ENCODE data around the gene CLIC5.

Gene CLIC5

DNA sequence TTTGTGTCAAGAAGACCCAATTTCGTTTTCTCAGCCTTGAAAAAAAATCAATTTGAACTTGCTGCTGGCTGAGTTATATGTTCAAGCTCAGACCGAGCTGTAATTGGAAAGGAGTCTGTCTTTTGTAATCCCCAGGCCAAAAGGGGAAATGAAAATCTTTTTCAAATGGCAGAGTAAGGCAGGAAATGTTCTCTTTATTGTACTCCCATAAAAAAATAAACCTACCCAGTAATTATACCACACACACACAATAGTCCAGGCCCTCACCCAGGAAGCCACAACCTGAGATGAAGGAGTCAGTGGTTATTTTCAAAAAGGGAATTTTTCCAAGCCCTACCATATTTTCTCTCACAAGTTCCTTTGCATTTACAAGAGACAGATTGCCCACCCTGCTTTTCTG is 45.3 kb downstream of the CLIC5 start:
- H3K27ac ChIP-seq, result peak overlapping the region; percentile 42

DNA sequence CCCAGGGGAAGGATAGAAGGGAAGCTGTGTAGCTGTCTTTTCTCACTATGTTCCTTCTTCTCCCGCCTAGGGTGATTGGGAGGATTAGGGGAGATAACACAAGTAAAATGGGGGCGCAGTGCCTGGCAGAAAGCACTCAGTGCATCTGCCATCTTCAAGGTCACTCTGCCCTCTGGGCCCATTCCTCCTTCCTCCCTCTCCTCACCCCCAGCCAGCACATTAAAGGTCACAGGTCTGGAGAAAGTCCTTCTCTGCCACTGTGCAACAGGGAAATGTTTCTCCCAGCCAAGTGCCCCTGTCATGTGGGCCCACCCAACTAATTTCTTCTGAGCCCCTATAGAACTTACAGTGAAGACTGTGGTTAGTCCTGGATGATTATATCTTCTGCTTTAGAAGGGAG is 45.8 kb downstream of the CLIC5 start:
- H3K4me2 ChIP-seq (ENCODE audit: low read length), result no peak overlapping the region
- H3K79me2 ChIP-seq, result no peaks in the 10 kb centered on the region
- no peaks in the 10 kb centered on the region for H3K27me3 ChIP-seq (ENCODE audit: control insufficient read depth, insufficient read depth, low read length)
- H3K27ac ChIP-seq, result peak overlapping the region; percentile 42
- no peaks in the 10 kb centered on the region for H3K4me1 ChIP-seq
- no peaks in the 10 kb centered on the region for H3K36me3 ChIP-seq (ENCODE audit: control insufficient read depth, insufficient read depth, low read length)
- TF ChIP-seq, protein P1, sequence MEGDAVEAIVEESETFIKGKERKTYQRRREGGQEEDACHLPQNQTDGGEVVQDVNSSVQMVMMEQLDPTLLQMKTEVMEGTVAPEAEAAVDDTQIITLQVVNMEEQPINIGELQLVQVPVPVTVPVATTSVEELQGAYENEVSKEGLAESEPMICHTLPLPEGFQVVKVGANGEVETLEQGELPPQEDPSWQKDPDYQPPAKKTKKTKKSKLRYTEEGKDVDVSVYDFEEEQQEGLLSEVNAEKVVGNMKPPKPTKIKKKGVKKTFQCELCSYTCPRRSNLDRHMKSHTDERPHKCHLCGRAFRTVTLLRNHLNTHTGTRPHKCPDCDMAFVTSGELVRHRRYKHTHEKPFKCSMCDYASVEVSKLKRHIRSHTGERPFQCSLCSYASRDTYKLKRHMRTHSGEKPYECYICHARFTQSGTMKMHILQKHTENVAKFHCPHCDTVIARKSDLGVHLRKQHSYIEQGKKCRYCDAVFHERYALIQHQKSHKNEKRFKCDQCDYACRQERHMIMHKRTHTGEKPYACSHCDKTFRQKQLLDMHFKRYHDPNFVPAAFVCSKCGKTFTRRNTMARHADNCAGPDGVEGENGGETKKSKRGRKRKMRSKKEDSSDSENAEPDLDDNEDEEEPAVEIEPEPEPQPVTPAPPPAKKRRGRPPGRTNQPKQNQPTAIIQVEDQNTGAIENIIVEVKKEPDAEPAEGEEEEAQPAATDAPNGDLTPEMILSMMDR (IDR thresholded peaks at IDR 0.05), result no peak
- H3K9me3 ChIP-seq (ENCODE audit: control insufficient read depth, low read length), result no peaks in the 10 kb centered on the region
- no peak overlapping the region for H2AFZ ChIP-seq
- no peak overlapping the region for H3K4me3 ChIP-seq (ENCODE audit: low read depth, low read length)
- no peak overlapping the region for H3K9ac ChIP-seq

More for the DNA sequence above, 45.3 kb downstream of the CLIC5 start:
- Histone ChIP-seq H2AFZ (no peak overlapping the region), H3K36me3 (ENCODE audit: control insufficient read depth, insufficient read depth, low read length) (no peaks in the 10 kb centered on the region), H3K9me3 (ENCODE audit: control insufficient read depth, low read length) (no peaks in the 10 kb centered on the region), H3K4me1 (no peaks in the 10 kb centered on the region), H3K4me3 (ENCODE audit: low read depth, low read length) (no peak overlapping the region), H3K4me2 (ENCODE audit: low read length) (no peak overlapping the region), H3K27me3 (ENCODE audit: control insufficient read depth, insufficient read depth, low read length) (no peaks in the 10 kb centered on the region), H3K79me2 (no peaks in the 10 kb centered on the region), H3K9ac (no peak overlapping the region)
- TF ChIP-seq, protein P1 (IDR thresholded peaks at IDR 0.05), result no peak

DNA sequence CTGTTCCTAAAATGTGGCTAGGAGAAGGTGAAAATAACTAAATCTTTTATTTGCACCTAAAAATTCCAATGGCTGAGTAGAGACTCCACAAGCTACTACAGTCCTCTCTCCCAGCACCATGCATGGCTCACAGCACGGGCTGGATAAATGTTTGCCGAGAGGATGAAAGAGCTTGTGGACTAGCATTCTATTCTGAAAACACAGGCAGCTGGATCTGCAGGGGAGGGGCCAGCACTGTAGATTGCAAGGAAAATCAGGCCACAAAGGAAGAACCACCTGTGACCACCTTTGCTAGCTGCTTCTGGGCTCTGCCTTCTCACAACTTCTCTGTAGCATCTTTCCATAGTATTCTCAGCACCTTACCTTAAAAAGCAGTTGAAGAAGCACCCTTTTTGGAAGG is 46.6 kb downstream of the CLIC5 start:
- Histone ChIP-seq H3K9ac (no peak overlapping the region), H3K27ac (no peak overlapping the region), H3K4me3 (ENCODE audit: low read depth, low read length) (no peak overlapping the region), H3K79me2 (no peaks in the 10 kb centered on the region), H2AFZ (no peak overlapping the region), H3K36me3 (ENCODE audit: control insufficient read depth, insufficient read depth, low read length) (no peaks in the 10 kb centered on the region), H3K4me2 (ENCODE audit: low read length) (no peak overlapping the region), H3K4me1 (no peaks in the 10 kb centered on the region), H3K27me3 (ENCODE audit: control insufficient read depth, insufficient read depth, low read length) (no peaks in the 10 kb centered on the region), H3K9me3 (ENCODE audit: control insufficient read depth, low read length) (no peaks in the 10 kb centered on the region)
- TF ChIP-seq, protein P1 (IDR thresholded peaks at IDR 0.05), result no peak

DNA sequence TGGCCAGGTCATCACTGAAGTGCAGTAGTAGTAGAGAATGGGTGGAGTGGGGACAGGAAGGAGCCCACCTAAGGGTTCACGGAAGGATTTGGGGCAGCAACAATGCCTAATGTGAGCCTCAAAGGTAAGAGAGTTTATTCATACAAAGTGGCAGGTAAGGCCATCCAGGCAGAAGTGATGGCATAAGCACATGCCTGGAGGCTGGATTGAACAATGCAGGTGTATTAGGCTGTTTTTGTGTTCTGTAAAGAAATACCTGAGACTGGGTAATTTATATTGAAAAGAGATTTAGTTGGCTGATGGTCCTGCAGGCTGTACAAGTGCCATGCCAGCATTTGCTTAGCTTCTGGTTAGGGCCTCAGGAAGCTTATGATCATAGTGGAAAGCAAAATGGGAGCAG is 48.3 kb downstream of the CLIC5 start:
- H3K79me2 ChIP-seq, result no peaks in the 10 kb centered on the region
- H3K4me2 ChIP-seq (ENCODE audit: low read length), result no peak overlapping the region
- no peak overlapping the region for H2AFZ ChIP-seq
- H3K27ac ChIP-seq, result no peak overlapping the region
- no peaks in the 10 kb centered on the region for H3K9me3 ChIP-seq (ENCODE audit: control insufficient read depth, low read length)
- no peaks in the 10 kb centered on the region for H3K27me3 ChIP-seq (ENCODE audit: control insufficient read depth, insufficient read depth, low read length)
- H3K4me3 ChIP-seq (ENCODE audit: low read depth, low read length), result no peak overlapping the region
- TF ChIP-seq, protein P1 (IDR thresholded peaks at IDR 0.05), result no peak
- H3K36me3 ChIP-seq (ENCODE audit: control insufficient read depth, insufficient read depth, low read length), result no peaks in the 10 kb centered on the region
- H3K4me1 ChIP-seq, result no peaks in the 10 kb centered on the region
- H3K9ac ChIP-seq, result no peak overlapping the region

DNA sequence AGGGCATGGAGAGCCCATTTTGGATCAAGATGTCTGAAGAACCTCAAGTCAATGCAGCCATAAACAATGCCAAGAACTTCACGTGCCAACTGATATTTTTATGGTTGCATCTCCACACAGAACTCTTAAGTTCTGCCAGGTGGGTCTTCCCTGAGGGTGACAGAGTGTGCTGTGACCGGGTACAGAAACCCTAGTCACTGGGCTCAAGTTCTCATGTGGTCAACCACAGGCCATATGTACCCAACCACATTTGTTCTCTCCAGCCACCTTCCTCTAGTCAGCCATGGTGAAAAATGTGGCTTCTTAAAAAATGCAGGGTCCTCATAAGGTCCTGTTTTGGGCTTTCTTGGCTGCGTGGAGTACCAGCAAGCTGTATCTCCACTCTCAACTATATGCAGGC is 48.9 kb downstream of the CLIC5 start:
- TF ChIP-seq, protein P1 (IDR thresholded peaks at IDR 0.05), result no peak
- Histone ChIP-seq H3K4me3 (ENCODE audit: low read depth, low read length) (no peak overlapping the region), H3K4me2 (ENCODE audit: low read length) (no peak overlapping the region), H3K36me3 (ENCODE audit: control insufficient read depth, insufficient read depth, low read length) (no peaks in the 10 kb centered on the region), H3K79me2 (no peaks in the 10 kb centered on the region), H3K9ac (no peak overlapping the region), H3K27me3 (ENCODE audit: control insufficient read depth, insufficient read depth, low read length) (no peaks in the 10 kb centered on the region), H2AFZ (no peak overlapping the region), H3K4me1 (no peaks in the 10 kb centered on the region), H3K27ac (no peak overlapping the region), H3K9me3 (ENCODE audit: control insufficient read depth, low read length) (no peaks in the 10 kb centered on the region)

All from parathyroid adenoma (tissue), 2 donors.